Measurements from ENCODE around the gene IGFL2.
A peak's percentile ranks its signal among the peaks of the same experiment; 100 is the strongest.
"Not testable (repeated sequence)": the region's sequence is repeated elsewhere in the genome, so short reads cannot be mapped to it uniquely, and the experiment has no call there.

IGFL2 gene

DNA sequence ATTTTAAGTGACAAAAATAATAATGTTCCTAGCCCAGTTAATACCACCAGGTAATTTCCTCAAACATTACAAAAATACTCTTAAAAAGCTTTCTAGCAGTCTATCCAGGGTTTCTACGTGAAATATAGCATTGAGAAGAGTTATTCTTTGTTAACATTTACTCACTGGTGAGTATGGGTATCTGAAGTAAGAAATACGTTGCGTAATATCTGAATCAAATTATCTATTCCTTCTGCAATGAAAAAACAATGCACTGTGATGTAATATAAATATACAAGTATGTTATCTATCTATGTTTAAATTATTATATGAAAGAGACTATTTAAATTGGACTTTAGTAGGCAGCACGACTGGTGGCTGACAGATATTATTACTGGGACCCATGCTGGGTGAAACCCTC is 5.7 kb upstream of the IGFL2 start:
- DNase-seq (ENCODE audit: low spot score) = no peak

DNA sequence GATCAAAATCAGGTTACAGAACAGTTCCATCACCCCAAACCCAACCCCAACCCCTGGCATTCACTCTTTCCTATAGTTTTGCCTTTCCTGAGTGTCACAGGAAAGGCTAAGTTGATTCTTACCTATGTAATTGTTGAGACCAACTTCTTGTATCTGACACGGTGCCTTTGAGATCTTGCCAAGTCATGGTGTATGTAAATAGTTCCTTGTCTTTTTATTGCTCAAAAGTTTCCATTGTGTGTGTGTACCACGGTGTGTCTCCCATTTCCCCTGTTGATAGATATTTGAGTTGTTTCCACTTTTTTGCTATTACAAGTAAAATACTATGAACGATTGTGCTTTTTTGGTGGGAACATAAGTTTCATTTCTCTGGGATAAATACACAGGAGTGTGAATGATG is 3.3 kb upstream of the IGFL2 start:
- DNase-seq (ENCODE audit: low spot score) = no peak

DNA sequence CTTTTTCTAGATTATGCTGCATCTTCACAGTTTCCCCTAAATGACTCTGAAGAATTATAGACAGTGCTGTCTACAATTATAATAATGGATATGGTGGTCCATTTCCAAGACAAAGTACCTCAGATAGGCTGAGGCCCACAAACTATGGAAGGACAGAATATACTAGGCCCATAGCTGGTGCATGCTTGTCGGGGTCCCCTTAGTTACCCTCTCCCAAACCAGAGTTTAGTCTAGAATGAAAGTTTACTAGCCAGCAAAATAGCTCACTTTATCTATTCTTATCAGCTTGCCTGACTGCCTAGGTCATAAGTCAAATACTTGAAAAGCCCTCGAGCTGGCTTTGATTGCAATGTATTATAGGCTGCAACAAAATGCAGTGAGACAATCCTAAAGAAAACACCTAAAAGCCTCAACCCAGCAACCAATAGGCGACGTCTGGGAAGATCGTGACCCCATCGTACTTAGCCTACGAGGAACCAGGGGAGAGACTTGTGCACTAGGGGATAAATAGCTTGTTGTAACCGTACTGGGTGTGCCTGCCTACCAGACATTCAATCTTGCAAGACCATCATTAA is 785 bp upstream of the IGFL2 start:
- DNase-seq (ENCODE audit: low spot score) = no peak

DNA sequence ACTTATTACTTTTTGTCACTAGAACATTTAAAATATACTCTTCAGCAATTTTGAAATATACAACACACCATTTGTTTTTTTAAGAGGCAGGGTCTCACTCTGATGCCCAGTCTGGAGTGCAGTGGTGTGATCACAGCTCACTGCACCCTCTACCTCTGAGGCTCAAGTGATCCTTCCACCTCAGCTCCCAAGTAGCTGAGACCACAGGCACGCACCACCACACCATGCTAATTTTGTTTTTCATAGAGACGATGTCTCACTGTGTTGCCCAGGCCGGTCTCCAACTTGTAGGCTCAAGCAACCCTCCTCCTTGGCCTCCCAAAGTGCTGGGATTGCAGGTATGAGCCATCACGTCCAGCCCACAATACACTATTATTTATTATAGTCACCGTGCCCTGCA is 2.6 kb downstream of the IGFL2 start:
- DNase-seq (ENCODE audit: low spot score) = no peak

DNA sequence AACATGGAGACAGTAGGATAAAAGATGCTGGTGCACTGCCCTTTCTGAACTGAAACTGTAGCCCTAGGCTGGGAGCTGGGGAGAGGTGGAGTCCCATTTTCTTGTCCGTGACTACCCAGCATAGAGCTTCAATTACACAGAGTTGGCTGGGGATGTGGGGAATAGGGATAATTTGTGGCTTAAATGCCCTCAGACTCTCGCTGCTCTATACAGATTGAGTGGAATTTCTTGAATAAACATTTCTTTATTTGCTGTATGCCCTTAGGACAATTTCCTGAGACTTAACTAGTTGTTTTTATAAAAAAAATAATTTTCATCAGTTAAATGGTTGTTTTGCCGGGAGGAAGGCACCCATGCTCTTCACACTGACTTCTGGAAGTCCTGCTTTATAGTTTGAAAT is 7.2 kb downstream of the IGFL2 start:
- no peak for DNase-seq (ENCODE audit: low spot score)

DNA sequence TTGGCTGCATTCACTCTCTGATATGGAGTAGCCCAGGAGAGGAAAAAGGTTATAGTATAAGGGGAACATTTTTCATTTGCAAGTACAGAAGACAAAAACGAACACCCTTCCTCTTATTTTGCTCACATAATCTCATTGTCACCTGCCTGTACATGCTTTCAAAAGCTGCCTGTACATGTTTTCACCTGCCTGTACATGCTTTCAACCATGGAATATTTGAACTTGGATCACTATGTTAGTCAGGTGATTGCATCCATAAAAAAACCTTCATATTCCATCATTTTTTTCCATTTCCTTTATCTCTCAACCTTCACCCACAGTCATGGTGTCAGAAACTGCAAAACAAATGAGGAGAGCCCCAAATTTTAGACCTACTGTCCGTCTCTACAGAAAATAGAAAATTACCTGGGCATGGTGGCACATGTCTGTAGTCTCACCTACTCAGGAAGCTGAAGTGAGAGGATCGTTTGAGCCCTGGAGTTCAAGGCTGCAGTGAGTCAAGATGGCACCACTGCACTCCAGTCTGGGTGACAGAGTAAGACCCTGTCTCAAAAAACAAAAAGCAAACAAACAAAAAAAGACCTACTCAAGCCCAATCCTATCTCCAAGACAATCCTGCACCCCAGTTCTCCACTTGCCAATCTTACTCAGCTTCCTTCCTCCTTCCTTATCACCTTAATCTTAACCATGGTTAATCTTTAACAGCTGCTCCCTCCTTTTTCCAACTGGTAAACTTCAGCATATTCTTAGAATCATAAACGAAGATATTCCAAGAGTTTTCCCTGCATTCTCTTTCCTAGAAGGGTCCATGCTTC is 11.6 kb downstream of the IGFL2 start:
- DNase-seq (ENCODE audit: low spot score) = no peak

DNA sequence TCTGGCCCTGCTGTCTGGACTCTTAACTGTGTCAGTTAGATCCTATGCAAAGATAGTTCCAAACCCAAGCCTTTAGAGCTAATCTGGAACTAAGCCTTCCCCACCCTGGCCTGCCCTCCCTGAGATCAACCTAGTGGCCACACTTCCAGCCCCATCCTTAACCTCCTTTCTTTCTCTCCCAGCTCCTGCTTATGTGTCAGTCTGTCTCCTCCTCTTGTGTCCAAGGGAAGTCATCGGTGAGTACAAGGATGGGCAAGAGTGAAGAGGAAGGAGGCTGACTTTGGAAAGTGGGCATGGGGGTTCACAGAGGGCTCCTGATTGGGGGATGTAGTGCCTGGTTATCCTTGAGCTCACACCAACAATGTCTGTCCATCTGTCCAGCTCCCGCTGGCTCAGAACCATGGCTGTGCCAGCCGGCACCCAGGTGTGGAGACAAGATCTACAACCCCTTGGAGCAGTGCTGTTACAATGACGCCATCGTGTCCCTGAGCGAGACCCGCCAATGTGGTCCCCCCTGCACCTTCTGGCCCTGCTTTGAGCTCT is 12.3 kb downstream of the IGFL2 start:
- DNase-seq (ENCODE audit: low spot score) = no peak

DNA sequence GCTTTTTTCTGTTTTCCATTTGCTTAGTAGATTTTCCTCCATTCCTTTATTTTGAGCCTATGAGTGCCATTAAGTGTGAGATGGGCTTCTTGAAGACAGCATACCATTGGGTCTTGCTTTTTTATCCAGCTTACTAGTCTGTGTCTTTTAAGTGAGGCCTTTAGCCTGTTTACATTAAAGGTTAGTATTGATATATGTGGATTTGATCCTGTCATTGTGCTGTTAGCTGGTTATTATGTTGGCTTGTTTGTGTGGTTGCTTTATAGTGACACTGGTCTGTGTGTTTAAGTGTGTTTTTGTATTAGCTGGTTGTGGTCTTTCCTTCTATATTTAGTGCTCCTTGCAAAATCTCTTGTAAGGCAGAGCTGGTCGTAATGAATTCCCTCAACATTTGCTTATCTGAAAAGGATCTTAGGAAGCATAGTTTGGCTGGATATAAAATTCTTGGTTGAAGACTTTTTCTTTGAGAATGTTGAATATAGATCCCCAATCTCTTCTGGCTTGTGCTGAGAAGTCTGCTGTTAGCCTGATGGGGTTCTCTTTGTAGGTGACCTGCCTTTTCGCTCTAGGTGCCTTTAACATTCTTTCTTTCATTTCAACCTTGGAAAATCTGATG is 13.7 kb downstream of the IGFL2 start:
- DNase-seq (ENCODE audit: low spot score) = not testable (repeated sequence)

DNA sequence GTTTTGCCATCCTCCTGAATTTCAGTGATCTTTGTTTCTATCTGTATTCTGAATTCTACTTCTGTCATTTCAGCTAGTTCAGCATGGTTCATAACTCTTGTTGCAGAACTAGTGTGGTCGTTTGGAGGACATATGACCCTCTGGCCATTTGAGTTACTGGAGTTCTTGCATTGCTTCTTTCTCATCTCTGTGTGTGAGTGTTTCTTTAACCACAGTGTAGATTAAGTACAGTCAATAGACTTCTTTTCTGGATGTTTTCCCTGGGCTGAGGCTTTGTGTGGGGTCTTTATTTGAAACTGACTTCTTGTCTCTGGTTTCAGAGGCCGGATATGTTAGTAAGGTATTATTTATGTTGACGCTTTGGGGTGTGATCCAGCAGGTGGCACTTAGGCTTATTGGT is 14.7 kb downstream of the IGFL2 start:
- no peak for DNase-seq (ENCODE audit: low spot score)

DNA sequence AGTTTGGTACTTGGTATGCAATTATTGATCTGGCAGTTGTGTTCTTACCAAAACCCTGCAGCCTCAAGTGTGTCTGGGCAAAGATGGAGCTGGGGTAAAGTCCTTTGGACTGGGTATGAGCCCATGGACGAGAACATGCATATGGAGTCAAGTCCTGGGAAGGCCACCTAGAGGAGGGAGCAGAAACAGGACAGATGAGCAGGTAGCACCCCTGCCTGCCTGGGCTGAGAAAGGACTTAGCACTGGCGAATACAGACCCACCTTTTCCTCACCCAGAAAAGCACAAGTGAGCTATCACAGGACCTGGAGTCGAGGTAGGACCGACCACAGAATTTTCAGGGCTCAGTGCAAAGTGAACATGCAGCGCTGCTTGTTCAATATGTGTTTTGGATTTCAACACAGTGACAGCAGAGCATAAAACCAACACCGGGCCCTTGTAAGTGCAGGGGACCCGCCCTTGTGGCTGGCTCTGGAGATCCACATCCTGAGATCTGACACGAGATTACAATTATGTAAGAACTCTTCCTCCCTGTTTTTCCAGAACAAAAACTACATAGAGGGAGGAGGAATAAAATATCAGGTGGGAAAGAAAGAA is 25.9 kb downstream of the IGFL2 start:
- DNase-seq (ENCODE audit: low spot score) = no peak

DNA sequence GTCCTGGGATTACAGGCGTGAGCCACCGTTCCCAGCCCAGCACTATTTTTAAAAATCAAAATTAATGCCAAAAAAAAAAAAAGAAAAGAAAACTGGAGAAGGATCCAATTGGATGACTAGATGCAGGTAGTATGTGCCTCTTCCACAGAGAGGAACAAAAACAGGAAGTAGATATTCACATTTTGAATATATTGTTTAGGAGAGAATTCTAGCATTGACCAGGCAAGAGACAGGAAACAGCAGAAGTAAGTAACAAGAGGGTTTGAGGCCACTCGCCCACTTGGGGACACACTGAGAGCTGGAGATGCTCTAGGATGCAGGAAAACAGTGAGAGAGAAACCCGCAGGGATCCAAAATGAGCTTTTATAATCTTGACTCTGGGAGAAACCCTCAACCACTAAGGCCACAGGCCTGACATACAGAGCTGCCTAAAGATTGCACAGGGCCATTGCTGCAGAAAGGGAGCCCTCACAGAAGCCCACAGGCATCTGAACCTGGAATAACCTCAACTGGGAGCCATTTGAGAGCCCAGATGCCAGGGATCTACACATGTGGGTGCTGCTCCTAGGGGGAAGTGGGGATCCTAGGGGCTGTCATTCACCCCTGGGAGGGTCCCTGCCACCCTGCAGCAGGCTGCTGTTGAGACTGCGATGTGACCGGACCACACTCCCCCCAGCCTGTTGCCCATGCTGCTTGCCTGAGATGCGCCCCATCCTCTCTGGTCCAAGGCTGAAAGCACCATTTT is 28.2 kb downstream of the IGFL2 start:
- no peak for DNase-seq (ENCODE audit: low spot score)

DNA sequence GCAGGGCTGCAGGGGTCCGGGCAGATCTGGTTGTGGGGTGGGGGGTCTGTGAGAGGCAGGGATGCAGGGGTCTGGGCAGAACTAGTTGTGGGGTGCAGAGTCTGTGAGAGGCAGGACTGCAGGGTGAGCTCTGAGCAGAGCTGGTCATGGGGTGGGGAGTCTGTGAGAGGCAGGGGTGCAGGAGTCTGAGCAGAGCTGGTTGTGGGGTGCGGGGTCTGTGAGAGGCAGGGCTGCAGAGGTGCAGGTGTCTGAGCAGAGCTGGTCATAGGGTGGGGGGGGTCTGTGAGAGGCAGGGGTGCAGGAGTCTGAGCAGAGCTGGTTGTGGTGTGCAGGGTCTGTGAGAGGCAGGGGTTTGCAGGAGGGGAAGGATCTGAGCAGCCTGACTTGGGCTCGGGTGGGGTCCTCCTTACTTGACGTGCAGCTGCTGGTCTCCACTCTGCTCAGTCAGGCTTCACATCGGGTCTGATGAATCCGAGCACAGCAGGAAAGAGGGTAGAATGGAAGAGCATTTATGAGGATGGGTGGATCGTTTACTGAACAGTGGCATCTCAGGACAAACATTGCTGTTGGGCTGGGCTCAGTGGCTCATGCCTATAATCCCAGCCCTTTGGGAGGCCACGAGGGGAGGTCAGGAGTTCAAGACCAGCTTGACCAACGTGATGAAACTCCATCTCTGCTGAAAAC is 31.2 kb downstream of the IGFL2 start:
- DNase-seq (ENCODE audit: low spot score) = no peak

DNA sequence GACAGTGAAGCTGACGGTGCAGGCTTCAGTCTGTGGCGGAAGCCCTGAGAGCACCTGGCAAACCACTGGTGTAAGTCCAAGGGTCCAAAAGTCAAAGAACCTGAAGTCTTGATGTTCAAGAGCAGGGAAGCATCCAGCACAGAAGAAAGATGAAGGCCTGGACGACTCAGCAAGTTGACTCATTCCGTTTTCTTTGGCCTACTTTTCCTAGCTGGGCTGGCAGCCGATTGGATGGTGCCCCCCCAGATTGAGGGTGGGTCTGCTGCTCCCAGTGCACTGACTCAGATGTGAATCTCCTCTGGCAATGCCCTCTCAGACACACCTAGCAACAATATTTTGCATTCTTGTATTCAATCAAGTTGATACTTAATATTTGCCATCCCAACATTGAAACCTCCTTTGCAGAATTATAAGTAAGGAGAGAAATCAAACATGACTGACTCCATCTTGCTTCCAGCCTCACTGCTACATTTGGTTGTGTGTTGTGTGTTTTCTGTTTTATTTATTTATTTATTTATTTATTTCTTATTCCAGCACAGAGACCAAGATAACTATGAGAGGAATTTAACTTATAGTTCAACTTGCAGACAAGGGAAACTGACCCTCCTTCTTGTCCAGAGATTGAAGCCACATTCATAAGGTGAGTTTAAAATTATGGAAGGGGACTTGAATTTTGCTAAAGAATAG is 32.8 kb downstream of the IGFL2 start:
- no peak for DNase-seq (ENCODE audit: low spot score)

DNA sequence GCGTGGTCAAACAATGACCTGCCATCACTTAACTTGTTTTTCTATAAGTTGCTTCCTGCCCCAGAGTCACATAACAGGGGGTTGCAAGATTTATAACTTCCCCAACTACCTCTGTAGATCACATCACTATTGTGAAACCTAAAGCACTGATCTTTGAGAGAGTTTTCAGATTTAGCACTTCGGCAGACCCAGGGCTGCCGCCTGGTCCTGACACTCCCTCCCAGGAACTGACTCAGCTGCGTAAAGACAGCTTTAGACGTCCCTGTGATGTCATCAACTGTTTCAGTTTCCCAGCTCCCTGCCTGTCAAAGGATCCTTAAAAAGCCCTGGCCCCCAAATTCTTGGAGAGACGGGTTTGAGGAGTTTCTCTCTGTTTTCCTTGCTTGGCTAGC is 33.3 kb downstream of the IGFL2 start:
- no peak for DNase-seq (ENCODE audit: low spot score)

DNA sequence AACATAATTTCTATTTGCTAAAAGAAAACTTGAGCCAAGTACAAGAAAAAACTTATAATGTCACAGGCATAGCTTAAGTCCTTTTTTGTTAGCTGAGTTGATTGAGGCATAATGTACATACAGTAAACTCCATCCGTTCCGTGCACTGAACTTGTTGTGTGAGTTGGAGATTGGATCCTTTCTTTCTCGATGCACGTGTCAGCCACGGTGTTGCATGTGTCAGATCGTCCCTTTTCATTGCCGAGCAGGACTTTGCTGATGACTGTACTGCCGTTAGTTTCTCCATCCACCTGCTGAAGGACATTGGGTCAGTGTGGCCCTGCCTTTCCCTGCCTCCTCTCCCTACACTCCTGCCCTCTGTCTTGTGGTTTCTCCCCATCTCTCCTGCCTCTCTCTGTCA is 34.4 kb downstream of the IGFL2 start:
- DNase-seq (ENCODE audit: low spot score) = no peak

DNA sequence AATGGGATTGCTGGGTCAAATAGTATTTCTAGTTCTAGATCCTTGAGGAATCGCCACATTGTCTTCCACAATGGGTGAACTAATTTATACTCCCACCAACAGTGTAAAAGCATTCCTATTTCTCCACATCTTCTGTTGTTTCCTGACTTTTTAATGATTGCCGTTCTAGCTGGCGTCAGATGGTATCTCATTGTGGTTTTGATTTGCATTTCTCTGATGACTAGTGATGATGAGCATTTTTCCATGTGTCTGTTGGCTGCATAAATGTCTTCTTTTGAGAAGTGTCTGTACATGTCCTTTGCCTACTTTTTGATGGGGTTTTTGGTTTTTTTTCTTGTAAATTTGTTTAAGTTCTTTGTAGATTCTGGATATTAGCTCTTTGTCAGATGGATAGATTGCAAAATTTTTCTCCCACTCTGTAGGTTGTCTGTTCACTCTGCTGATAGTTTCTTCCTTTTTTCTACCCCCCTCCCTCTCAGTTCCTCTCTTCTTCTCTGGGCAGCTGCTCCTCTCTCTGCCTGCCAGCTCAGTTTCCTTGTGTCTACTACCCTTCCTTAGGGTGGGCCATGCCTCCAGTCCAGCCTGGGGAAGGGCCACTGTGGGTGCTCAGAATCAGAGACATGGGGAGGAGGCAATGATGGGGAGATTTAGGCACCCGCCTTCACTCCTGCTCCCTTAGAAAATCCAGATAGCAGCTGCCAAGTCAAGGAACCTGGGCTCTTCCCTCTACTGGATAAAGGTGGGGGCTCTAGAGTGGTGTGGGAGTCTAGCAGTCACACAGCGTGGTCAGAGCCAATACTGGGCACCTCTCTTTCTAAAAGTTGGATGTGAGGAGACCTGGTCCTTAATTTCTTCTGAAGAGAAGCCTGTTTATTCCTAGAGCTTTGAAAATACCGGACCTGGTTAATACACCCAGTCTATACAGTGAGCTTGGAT is 37.0 kb downstream of the IGFL2 start:
- peak; percentile 35 for DNase-seq (ENCODE audit: low spot score)

DNA sequence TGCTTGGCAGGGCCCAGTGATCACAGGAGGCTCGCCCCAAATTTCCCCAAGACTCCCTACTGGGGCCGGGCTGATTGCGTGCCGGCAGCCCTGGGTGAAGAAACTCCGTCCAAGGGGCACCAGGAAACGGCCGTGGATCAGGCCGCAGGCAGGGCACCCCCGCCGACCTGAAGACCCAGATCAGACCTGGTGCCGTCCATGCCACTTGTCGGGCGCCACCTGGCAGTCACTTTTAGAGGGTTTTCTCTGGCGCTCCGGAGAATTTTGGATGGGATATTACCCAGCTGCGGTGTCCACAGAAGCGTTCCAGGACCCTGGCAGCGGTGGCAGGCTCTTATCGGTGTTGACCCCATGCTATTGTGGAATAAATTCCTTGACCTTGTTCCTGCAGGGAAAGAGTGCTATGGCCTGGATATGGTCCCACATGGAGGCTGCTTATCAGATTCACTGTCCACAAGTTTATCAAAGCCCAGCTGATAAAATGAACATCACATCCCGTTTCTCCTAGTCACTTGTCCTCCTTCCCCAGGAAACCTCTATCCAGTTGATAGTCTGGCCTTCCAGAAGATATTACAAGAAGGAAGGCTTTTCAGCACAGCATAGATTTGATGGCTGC is 38.2 kb downstream of the IGFL2 start:
- no peak for DNase-seq (ENCODE audit: low spot score)

DNA sequence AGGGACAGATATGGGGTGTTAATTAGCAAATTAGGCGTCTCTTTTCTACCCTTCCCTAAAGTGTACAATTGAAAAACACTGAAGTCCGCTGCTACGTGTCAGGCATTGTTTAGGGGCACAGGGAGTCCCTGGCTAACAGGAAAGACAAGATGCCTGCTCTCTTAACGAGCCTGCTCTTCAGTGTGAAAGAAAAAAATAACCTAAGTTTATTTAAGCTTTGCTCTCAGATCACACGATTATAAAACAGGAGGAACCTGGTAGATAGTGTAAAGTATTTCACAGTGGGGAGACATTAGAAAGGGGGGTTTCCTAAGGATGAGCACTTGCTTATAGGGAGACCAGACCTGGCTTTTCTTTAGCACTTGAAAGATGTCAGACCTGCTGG is 38.7 kb downstream of the IGFL2 start:
- DNase-seq (ENCODE audit: low spot score) = no peak

Data from NAMALWA (cell line).